GM19438 (cell line): ENCODE data around the gene MLH1.
"Not testable (repeated sequence)": the region's sequence is repeated elsewhere in the genome, so short reads cannot be mapped to it uniquely, and the experiment has no call there.

Source experiments
- ATAC-seq: cut with Tn5 transposase; IDR thresholded peaks from one replicate; pipeline ENCODE4 v1.9.1; 2021; ENCODE audit warnings: low read depth; ENCODE audit not compliant: unreplicated experiment

Gene MLH1

DNA sequence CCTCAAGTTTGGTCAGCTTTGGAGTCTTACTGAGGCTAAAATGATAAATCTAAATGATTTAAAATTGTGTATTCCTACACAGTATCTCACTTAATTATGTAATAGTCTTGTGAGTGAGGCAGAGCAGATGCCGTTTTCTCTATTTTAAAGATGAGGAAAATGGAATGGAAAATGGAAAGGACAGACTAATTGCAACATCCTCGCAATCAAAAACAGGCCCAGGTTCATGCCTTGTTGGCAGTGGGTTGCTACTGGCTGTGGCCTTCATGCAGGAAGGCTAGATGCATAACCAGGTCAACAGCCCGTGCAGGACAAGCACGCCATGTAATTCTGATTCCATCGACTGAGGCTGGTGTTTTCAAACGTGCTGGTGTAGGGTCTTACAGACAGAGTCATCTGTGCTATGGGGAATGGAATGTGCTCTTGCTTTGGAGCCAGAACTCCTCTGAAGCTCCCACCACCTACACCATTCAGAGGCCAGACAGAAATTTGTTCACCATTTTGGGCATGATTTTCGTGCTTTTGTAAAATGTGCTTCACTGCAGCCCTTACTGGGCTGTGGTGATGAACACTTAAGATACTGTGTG is 37.9 kb downstream of the MLH1 start:
- ATAC-seq = no peak

DNA sequence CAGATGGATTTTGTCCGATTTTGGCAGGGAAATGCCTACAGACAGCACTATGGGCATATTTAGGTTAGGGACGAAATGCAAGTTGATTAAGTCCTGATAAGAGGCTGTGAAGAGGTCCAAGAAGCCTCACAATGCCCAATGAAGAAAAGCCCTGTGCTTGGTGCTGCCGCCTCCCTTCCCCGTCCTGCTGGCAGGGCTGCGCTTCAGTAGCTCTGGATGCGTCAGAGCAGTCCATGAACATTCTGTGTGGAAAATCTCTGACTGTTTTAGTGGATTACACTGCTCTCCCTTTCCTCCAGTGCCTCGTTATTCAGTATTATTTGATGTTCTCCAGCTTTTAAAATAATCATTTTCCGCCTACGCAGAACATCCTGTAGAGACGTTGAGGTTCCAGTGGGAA is 39.6 kb downstream of the MLH1 start:
- ATAC-seq = no peak

DNA sequence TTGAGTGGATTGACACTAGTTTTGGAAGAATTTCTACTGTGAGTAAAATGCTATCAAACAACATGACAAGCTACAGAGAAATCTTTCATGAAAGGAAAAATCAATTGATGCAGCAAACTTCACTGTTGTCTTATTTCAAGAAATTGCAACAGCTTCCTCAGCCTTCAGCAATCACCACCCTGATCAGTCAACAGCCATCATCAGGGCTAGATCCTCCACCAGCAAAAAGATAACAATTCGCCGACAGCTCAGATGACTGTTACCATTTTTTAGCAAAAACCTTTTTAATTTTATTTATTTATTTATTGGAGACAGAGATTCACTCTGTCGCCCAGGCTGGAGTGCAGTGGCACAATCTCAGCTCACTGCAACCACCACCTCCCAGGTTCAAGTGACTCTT is 44.0 kb downstream of the MLH1 start:
- ATAC-seq = no peak

DNA sequence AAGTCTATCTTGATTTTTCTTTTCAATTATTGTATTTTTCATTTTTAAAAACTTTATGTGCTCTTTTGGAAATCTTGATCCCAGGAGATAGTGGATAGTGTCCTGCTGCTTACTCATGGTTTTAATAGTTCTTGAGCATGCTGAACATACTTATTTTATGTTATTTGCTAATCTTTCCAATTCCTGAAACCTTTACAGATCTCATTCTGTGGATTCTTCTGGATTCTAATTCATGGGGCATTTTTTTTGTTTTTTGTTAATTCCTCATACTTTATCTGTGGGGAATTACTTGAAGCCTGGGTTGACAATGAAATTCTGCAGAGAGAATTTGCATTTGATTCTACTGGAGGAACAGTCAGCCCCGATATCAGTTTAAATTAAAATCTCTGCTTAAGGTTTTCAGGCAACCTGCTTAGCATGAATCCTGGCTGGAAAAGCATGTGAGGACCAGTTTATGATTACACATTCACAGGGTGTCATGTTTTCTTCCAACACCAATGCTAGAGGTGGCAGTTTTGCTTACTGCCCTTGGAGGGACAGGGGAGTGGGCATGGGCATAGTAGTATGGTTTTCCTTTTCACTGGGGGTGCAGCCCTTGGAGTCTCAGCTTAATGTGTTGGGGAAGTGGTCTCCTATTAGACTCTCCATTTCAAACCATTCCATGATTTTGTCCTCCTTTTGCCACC is 46.0 kb downstream of the MLH1 start:
- no peak for ATAC-seq

DNA sequence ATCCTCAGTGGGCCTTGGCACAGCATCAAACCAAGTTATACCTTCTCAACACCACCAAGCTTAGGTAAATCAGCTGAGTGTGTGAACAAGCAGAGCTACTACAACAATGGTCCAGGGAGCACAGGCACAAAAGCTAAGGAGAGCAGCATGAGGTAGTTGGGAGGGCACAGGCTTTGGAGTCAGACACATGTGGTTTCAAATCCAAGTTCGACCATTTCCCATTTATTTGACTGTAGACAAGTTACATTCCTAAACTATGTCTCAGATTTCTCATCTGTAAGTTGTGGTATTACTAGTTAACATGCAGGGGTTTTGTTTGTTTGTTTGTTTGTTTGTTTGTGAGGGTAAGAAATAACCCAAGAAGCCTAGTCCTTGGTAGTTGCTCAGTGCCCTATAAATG is 46.9 kb downstream of the MLH1 start:
- no peak for ATAC-seq

DNA sequence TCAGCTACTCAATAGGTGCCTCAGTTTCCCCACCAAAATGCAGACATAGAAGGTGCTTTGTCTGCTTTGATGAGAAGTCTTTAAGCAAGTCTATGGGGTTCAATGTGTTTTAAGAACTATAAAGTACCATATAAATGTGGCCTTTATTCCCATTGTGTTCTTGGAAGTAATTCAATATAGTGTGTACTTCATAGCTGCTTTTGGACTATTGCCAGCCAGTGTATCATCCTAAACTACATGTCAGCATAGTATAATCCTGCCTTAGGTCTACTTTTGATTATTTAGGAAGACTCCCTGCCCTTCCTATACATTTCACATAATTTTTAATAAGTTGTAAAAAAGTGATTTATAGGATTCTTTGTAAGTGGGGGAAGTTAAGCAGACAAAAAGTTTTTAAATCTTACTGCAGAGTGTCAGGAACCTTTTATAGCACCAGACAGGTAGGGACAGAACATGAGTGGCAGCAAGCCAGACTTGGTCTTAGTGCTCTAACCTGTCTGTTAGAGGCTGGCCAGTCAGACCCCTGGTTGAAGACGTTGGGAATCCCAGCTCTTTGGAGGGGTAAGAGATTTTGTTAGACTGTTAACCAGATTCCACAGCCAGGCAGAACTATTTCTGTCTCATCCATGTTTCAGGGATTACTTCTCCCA is 48.4 kb downstream of the MLH1 start:
- ATAC-seq = no peak

DNA sequence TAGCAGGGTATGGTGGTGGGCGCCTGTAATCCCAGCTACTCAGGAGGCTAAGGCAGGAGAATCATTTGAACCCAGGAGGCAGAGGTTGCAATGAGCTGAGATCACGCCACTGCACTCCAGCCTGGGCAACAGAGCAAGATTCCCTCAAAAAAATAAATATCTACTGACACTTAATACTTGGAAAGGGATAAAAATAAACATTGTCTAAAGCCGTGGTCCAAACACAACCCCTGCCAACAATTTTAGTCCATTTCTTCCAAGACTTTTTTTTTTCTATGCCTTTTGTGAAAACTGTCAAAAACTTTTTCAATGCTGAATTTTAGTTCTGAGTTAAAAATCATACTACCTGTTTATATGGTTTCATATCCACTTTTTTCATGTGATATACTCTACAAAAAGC is 49.4 kb downstream of the MLH1 start:
- ATAC-seq = not testable (repeated sequence)

DNA sequence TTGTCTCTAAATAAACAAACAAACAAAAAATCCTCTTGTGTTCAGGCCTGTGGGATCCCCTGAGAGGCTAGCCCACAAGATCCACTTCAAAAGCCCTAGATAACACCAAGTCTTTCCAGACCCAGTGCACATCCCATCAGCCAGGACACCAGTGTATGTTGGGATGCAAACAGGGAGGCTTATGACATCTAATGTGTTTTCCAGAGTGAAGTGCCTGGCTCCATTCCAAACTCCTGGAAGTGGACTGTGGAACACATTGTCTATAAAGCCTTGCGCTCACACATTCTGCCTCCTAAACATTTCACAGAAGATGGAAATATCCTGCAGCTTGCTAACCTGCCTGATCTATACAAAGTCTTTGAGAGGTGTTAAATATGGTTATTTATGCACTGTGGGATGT is 57.0 kb downstream of the MLH1 start:
- no peak for ATAC-seq

DNA sequence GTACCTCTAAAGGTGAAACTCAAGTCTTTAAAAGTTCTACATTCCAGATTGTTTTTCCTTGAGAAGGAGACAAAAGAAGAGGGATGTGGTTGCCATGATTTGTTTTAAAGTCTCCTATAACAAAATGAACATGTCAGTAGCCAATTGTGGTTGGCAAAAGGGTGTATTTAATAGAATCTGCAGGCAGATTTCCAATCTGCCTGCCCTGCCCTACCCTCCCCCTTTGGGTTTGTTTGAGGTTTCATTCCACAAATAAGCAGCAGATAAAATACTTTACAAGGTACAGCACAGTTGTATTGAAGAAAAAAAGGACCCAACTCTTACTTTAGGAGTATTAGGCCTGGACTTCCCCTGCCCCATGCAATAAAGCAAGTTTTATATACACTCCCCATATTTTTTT is 59.5 kb downstream of the MLH1 start:
- ATAC-seq = no peak

DNA sequence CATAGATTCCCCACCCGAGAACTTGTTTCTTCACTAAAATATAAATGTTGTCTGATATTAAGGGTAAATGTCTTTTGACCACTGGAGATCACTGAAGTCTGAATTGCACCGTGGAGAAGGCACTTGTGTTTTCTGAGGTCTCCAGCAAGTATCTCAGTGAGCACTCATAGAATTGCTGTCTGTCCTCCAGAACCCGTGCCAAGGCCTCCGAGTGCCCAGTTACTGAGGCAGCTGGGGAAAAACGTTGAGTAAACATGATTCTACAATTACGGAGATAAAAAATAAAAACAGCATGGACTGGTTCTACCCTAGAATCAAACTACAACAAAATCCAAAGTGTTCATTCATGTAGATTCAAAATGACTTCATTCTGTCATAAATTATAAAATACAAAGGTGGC is 60.0 kb downstream of the MLH1 start:
- no peak for ATAC-seq

DNA sequence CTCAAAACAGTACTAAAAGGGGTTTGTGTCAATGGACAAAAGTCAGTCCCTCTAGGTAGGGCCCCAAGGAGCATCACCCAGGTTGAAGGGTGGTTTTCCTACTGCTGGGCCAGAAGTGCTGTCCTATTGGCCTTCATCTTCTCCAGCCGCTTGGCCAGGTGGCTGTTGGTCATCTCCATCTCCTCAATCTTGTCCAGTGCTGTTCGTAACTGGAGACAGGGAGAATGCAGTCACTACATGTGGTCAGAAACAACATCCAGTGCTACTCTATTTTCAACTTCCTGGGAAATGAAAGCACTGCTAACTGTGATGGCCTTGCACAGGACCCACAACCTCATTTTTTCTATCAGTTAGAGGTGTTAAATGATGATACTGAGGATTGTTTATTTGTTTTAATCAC is 60.4 kb downstream of the MLH1 start:
- ATAC-seq = no peak

DNA sequence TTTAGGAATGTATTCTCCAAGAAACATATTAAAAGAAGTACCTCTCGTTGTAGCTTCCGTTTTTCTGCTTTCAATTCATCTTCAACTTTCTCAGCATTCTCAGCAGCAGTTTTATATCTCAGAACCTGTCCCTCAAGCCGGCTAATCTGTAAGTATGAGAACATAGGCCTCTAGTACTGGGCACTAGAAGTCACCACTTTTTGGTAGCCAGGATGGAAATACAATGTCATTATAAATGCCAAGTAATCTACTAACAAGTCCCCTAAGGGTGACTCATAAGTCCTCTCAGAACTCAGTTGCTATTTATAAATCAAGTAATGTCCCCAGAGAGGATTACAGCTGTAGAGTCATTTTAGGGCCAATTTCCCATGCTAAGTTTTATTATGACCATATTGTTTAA is 61.1 kb downstream of the MLH1 start:
- ATAC-seq = no peak

DNA sequence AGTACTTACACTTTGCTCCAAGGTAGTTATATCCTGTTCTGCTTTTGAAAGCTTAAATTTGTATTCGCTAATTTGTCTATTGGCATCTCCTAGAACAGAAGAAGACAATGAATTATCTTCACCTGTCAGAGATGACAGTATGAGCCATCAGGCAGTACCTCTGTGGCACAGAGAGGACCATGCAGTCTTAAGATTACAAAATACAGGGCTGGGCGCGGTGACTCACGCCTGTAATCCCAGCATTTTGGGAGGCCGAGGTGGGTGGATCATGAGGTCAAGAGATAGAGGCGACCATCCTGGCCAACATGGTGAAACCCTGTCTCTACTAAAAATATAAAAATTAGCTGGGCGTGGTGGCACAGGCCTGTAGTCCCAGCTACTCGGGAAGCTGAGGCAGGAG is 61.8 kb downstream of the MLH1 start:
- not testable (repeated sequence) for ATAC-seq

DNA sequence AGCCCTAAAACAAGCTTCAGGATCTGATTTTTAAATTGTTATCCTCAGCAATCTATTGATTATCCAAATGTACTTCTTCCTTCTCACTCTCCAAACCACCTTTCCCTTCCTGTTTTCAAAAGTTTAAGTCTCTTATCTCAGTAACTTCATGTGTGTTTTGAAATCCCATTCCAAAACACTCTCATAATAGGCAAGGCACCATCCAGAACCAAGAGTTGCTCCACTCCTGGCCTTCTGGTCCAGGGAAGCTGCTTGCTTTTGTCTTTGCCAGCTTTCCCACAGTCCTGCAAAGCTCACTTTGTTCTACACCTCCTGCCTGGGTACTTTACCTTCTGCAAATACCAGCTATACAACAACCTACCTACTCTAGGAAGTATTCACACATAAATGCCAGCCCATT is 63.5 kb downstream of the MLH1 start:
- ATAC-seq = no peak

DNA sequence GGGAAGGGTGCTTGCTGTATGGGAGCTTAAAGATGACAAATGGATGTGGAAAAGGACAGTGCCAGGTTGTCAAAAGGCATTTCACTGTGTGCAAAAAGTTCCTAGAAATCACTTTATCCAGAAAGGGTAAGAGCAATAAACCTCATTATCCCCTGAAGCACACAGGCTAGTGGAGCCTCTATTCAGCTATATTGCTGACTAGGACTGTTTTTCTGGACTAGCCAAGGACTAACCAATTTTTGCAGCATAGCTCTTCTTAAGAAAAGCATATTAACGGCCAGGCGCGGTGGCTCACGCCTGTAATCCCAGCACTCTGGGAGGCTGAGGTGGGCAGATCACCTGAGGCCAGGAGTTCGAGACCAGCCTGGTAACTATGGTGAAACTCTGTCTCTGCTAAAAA is 64.8 kb downstream of the MLH1 start:
- ATAC-seq = no peak

DNA sequence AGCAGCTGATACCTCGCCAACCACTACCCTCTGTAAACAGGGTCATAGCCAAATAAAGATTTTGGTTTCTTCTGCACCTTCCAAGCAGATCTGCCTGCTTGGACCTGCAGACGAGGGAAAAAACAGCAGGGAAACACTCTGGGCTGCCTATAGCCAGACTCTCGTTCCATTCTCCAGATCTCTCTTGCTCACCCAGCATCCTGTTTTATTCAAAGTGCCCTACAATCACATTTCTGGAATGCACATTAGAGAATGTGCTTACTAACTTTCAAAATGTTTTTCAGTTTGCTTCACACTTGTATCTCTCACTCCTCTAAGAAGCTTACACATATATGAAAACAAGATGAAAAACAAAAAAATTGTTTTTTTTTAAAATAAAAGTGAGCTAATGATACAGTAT is 71.4 kb downstream of the MLH1 start:
- ATAC-seq = no peak

DNA sequence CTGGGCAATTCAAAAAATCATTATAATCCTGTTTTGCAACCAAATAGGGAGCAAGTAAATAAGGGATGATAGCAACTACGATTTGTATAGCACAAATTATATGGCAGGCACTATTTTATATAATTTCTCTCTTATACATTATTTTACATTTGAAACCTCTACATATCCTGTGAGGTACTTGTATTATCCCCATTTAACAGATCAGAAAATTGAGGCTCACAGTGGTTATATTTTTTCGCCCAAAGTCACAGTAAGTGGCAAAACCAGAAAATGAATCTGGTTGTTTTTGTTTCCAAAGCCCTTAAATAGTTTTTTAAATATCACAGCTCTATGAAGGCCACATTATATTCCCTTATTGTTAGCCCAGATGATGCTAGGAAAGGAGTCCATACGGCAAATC is 74.3 kb downstream of the MLH1 start:
- ATAC-seq = no peak

DNA sequence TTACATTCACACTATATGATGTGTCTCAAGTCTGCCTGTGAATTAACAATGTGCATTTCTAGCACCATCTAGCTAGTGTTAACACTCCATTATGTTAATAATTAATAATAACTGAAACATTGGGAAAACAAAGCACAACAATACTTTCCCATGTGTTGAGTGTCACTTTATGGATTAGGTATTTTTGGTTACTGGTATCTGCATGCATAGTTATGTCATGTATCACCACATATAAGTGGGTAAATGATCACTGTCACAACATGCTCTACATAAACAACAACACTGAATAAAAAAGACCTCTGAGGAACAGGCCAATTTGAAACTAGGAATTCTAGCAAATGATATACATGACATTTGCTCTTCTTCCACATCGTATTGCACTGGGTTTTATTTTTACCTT is 74.7 kb downstream of the MLH1 start:
- ATAC-seq = no peak

DNA sequence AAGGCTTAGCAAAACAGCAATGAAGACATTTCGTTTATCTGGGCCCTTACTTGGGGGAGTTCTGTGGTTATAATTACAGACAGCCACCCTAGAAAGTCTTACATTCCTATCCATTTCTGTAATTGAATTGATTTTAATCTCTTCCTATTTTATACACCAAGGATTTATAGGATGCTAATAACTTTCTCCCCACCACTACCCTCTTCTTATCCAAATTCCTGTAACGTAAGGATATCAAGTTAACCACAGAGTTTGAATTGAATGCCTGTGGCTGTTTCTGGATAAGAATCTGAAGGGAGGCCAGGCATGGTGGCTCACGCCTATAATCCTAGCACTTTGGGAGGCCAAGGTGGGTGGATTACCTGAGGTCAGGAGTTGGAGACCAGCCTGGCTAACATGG is 78.6 kb downstream of the MLH1 start:
- no peak for ATAC-seq

DNA sequence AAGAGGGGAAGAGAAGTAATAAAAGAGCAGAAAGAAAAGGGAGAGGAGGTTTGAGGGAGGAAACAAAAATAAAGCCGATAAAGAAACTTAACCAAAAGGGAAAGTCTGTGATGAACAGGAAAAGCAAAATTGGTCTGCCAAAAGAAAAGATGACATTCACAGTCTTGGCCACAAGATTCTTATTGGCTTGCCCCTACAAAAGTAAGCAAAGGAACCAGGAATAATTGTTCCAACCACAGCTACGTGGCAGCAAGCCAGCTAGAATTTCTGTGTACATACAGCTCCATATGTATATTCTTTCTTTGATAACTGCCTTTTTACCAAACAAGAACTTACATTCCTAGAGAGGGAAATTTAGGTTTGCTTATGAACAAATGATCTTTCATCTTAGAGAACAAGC is 79.6 kb downstream of the MLH1 start:
- ATAC-seq = no peak

DNA sequence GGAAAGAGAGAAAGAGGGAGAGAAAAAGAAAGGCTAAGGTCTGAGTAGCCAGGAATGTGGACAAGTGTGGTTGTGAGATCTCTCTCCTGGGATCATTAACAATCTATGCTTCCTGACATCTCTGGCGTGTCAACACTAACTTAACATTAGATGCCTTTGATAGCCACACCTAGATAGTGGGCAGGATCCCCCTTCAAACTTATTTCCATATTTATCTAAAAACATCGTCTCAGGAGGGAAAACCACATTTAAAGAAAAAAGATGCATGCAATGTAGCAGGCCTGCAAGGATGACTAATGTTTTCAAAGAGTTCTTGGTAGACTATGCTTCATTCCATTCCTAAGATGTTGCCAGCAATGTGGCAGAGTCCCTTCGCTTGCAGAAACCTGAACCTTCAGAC is 80.9 kb downstream of the MLH1 start:
- no peak for ATAC-seq

DNA sequence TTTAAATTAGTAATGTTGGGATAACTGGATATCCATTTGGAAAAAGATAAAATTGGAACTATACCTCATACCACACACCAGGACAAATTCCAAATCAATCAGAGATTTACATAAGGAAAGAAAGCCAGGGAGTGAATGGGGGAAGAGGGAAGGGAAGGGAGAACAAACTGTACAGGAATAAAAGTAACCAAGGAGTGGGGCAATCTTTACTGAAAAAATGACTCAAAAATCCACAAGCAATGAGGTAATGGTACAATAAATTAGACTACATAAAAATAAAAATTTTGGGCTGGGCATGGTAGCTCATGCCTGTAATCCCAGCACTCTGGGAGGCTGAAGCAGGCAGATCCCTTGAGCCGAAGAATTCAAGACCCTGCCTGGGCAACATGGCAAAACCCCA is 82.6 kb downstream of the MLH1 start:
- ATAC-seq = no peak
